Chondrocyte (in vitro differentiated cells): ENCODE measurements around the gene JPH3. TPM values are rescaled to one million over a fixed set of nuclear protein-coding genes. Genes with fewer than 3 reads are reported as not detected.

Source experiments
- DNase-seq: peaks from one replicate; pipeline ENCODE4 v3.0.0; 2021; ENCODE audit warnings: mixed read lengths, low spot score
- H3K27ac Mint-ChIP-seq: one replicate; pipeline ENCODE4 v1.8.0; 2021; ENCODE audit warnings: mild to moderate bottlenecking, moderate library complexity, mixed read lengths; ENCODE audit not compliant: unreplicated experiment
- H3K27me3 Mint-ChIP-seq: 2 replicates; pipeline ENCODE4 v1.8.0; 2021; ENCODE audit warnings: low read depth, mixed read lengths
- H3K36me3 Mint-ChIP-seq: 2 replicates; pipeline ENCODE4 v1.8.0; 2021; ENCODE audit warnings: low read depth, mixed read lengths
- H3K4me1 Mint-ChIP-seq: 2 replicates; pipeline ENCODE4 v1.8.0; 2021; ENCODE audit warnings: low read depth, mild to moderate bottlenecking, mixed read lengths
- H3K4me3 Mint-ChIP-seq: one replicate; pipeline ENCODE4 v1.8.0; 2021; ENCODE audit warnings: mild to moderate bottlenecking, moderate library complexity, mixed read lengths; ENCODE audit not compliant: unreplicated experiment
- H3K9me3 Mint-ChIP-seq: 2 replicates; pipeline ENCODE4 v1.8.0; 2021; ENCODE audit warnings: low read depth, mixed read lengths
- total RNA-seq: library from RNA; stranded (reverse); gene quantifications from 3 replicates; pipeline ENCODE4 v1.2.1, GENCODE V29; 2021
- TF ChIP-seq, protein P1 (sequence below): fragments of 200-600 bp; sonication (generic); IDR thresholded peaks from 2 replicates; pipeline ENCODE4 v1.5.0; 2021; ENCODE audit warnings: antibody characterized with exemption, mild to moderate bottlenecking, moderate library complexity

The JPH3 gene
- total RNA-seq, 1 donor from 2014 or later: 1.2 TPM

GRCh38 chr16:87681981-87682570, 79.8 kb downstream of the JPH3 start:
- no peak overlapping the region for H3K4me3 Mint-ChIP-seq
- no peaks in the 10 kb centered on the region for H3K36me3 Mint-ChIP-seq
- TF ChIP-seq, protein P1, sequence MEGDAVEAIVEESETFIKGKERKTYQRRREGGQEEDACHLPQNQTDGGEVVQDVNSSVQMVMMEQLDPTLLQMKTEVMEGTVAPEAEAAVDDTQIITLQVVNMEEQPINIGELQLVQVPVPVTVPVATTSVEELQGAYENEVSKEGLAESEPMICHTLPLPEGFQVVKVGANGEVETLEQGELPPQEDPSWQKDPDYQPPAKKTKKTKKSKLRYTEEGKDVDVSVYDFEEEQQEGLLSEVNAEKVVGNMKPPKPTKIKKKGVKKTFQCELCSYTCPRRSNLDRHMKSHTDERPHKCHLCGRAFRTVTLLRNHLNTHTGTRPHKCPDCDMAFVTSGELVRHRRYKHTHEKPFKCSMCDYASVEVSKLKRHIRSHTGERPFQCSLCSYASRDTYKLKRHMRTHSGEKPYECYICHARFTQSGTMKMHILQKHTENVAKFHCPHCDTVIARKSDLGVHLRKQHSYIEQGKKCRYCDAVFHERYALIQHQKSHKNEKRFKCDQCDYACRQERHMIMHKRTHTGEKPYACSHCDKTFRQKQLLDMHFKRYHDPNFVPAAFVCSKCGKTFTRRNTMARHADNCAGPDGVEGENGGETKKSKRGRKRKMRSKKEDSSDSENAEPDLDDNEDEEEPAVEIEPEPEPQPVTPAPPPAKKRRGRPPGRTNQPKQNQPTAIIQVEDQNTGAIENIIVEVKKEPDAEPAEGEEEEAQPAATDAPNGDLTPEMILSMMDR: peak; percentile 57
- H3K9me3 Mint-ChIP-seq: no peaks in the 10 kb centered on the region
- H3K4me1 Mint-ChIP-seq: peaks cover 11% of the 10 kb centered on the region
- H3K27ac Mint-ChIP-seq: no peak overlapping the region
- no peak for DNase-seq
- H3K27me3 Mint-ChIP-seq: peaks cover 19% of the 10 kb centered on the region

DNA sequence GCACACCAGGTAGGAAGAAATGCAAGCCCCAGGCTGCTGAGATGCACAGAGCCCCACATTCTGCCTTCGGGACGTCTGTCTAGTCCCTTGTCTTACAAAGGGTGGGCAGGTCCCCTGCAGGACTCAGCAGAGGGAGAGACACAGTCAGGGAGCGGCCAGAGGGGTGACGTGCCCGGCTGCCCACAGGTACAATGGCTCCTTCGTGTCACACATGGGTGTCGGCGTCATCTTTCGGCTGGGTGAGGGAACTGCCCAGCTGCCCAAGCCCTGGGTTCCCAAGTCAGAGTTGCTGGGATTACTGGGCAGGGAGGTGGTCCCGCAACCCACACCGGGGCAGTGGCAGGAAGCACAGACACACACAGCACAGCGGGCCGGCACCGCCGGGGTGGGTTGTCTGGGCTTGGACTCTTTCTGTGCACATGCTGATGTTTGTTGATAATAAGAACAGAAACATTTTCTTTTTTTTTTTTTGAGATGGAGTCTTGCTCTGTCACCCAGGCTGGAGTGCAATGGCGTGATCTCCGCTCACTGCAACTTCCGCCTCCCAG, 80.6 kb downstream of the JPH3 start:
- TF ChIP-seq, protein P1: no peak
- Mint-ChIP-seq H3K9me3 (no peaks in the 10 kb centered on the region), H3K4me1 (peaks cover 11% of the 10 kb centered on the region), H3K4me3 (no peak overlapping the region), H3K36me3 (no peaks in the 10 kb centered on the region), H3K27ac (no peak overlapping the region), H3K27me3 (peaks cover 15% of the 10 kb centered on the region)
- DNase-seq: no peak

- Mint-ChIP-seq H3K27me3 (peaks cover 12% of the 10 kb centered on the region), H3K9me3 (no peaks in the 10 kb centered on the region), H3K36me3 (no peaks in the 10 kb centered on the region), H3K4me1 (peaks cover 11% of the 10 kb centered on the region), H3K27ac (no peak overlapping the region), H3K4me3 (no peak overlapping the region)
- DNase-seq: no peak
- TF ChIP-seq, protein P1: no peak
Measured at GRCh38 chr16:87684106-87684677, 81.9 kb downstream of the JPH3 start.

- Mint-ChIP-seq H3K9me3 (no peaks in the 10 kb centered on the region), H3K27me3 (peaks cover 12% of the 10 kb centered on the region), H3K36me3 (no peaks in the 10 kb centered on the region), H3K4me3 (no peak overlapping the region), H3K4me1 (peaks cover 11% of the 10 kb centered on the region), H3K27ac (no peak overlapping the region)
- no peak for DNase-seq
- TF ChIP-seq, protein P1: no peak
Measured at GRCh38 chr16:87684711-87685404, 82.5 kb downstream of the JPH3 start.

- Mint-ChIP-seq H3K9me3 (no peaks in the 10 kb centered on the region), H3K4me3 (no peak overlapping the region), H3K4me1 (peaks cover 11% of the 10 kb centered on the region), H3K27me3 (peaks cover 12% of the 10 kb centered on the region), H3K36me3 (no peaks in the 10 kb centered on the region), H3K27ac (no peak overlapping the region)
- DNase-seq: no peak
- TF ChIP-seq, protein P1: no peak
Measured at GRCh38 chr16:87685405-87685755, 83.1 kb downstream of the JPH3 start.
